Stimulated activated CD4-positive, alpha-beta T cell treated with anti-CD3 and anti-CD28 coated beads, TNF-alpha, amount 100 ng/mL, for 24 hours (primary cell): ENCODE measurements around the gene PPP1R3F.

ENCODE experiments used
- DNase-seq, 3 experiments: peaks; one replicate each; pipeline ENCODE4 v3.0.0-alpha.2; 2020; ENCODE audit warnings: low read depth in 3 of 3

The PPP1R3F gene

GRCh38 chrX:49249071-49249470, 20.5 kb upstream of the PPP1R3F start:
- no peak for DNase-seq

DNA sequence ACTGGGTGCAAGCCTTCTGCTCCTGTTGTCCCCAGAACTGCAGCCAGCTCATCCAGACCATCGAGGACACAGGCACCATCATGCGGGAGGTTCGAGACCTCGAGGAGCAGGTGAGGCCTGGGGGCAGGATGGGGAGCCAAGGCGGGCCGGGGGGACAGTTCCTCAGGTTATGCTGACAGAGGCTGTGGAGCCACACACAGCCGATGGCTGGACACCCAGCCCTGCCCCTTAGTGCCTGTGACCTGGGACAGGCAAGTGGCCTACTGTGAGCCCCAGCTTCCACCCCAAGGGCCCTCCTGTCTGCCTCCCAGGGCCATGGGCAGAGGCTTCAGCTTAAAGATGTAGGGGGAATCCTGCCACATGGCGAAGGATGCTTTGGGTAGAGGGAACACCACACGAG, 20.0 kb upstream of the PPP1R3F start:
- no peak for DNase-seq

GRCh38 chrX:49250066-49250465, 19.5 kb upstream of the PPP1R3F start:
- no peak for DNase-seq

DNA sequence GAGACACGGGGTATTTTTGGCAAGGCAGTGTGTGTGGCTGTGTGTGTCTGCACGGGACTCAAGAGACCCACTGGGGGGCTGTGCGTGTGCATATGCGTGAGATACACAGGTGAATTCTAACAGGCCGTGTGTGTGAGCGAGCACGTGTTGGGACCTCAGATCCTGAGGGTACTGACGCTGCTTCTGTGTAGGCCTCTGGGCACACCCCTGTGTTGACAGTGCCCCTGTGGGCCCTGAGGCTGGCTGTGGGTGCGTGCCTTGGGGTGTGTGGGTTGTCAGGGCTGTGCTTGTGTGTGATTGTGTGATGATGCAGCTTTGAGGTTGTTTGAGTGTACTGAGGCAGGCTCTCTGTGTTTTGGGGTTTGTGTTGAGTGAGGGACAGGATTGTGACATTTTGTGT, 19.0 kb upstream of the PPP1R3F start:
- DNase-seq: no peak

- no peak for DNase-seq
Observed at GRCh38 chrX:49251325-49251724, 18.3 kb upstream of the PPP1R3F start.

DNA sequence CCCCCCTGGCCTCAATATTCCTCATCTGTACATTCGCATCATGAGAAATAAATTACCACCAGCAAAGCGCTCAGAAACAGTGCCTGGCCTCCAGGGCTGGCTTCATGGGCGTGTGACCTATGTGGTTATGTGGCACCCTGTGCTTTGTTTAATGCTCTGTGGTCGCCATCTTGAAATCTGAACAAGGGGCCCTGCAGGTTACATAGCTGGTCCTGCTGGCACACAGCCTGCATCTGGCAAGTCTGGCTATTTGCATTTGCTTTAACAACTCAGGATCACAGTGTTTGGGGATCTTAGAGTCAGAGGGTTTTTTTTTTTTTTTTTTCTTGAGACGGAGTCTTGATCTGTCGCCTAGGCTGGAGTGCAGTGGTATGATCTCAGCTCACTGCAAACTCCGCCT, 15.0 kb upstream of the PPP1R3F start:
- no peak for DNase-seq

DNA sequence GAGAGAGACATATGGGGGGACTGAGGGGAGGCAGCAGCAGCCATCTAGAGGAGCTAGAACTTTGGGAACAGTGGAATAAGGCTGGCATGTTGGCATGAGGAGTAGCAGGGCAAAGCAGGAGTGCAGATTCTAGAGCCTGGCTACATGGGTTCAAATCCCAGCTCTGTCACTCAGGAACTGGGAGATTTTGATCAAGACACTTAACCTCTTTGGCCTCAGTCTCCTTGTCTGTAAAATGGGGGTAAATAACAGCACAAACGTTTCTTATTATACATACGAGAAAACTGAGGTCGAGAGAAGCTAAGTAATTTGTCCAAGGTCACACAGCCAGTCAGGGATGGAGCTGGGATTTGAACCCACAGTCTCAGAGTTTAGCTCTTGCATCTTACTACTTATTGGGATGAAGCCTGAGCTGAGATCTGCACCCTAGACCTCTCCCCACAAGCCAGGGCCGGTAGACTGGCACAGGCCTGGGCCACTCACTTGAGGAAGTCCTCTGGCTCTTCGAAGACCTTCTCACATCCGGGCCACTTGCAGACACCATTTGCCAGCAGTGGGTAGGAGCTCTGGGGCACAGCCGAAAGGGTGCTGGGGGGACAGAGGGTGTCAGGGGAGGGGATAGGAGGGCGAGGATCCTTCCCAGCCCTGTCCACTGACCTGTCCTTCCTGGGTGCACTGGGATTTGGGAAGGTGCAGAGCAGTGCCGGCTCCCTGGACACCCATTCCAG, 13.2 kb upstream of the PPP1R3F start:
- no peak for DNase-seq

- no peak for DNase-seq
Observed at GRCh38 chrX:49257074-49257790, 12.4 kb upstream of the PPP1R3F start.

GRCh38 chrX:49257846-49258748, 11.5 kb upstream of the PPP1R3F start:
- no peak for DNase-seq

DNA sequence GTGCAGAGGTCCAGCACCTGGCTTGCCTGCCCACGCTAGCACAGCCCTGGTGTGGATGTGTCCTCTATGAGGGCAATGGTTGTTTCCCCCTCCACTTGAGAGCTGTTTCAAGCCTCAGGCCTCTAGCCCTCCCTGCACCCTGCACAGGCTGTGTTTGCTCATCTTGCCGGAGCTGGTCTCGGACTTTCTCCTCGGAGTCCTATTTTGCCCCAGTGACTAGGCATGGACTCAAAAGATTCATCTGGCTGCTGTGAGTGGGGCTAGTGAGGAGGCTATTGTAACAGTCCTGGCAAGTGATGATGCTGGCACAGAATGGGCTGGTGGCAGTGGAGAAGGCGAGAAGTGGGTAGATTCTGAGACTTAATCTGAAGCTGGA, 10.9 kb upstream of the PPP1R3F start:
- no peak for DNase-seq

DNA sequence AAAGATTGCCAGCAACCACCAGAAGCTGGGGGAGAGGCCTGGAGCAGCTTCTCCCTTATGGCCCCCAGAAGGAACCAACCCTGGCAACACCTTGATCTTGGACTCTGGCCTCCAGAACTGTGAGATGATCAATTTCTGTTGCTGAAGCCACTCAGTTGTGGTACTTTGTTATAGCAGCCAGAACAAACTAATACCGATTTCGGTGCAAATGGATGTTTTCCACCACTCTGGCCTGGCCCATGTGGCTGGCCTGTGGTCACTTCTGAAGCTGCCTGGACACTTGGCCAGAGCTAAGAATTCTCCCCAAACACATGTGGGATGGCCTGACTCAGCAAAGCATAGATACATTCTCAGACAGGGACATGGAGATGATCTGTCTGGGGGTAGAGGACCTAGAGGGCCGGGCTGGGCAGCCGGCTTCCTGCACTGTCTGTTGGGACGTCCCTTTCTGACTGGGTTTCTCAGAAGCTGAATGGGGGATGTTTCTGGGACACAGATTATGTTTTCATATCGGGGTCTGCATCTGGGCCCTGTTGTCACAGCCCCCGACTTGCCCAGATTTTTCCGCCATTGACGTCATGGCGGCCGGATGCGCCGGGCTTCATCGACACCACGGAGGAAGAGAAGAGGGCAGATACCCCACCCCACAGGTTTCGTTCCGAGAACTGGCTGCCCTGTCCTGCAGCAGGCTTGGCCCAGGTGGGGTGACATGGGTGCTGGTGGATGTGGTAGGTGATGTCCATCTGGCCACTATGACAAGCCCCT, 9.2 kb upstream of the PPP1R3F start:
- no peak for DNase-seq

DNA sequence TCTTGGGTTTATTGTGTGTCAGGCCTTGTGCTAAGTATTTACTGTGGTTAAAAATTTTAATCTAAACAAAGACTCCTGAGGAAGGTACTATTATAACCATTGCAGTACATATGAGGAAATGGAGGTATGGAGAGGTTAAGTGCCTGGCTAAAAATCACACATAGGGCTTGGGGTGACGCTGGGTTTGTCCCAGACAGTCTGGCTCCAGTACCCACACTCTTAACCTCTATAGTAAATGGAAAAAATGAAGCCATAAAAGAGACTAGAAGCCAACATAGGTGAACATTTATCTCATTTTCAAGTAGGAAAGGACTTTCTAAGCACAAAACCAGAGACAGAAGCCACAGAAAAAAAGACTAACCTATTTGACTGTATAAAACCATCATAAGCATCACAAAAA, 7.0 kb upstream of the PPP1R3F start:
- DNase-seq: no peak

GRCh38 chrX:49263631-49264030, 6.0 kb upstream of the PPP1R3F start:
- DNase-seq: no peak

- no peak for DNase-seq
Observed at GRCh38 chrX:49264460-49264859, 5.1 kb upstream of the PPP1R3F start, which contains the start of gene FOXP3. TSS of gene FOXP3 (minus strand) at chrX:49264710. CDS start at chrX:49258505, 6,205 bp downstream.

DNA sequence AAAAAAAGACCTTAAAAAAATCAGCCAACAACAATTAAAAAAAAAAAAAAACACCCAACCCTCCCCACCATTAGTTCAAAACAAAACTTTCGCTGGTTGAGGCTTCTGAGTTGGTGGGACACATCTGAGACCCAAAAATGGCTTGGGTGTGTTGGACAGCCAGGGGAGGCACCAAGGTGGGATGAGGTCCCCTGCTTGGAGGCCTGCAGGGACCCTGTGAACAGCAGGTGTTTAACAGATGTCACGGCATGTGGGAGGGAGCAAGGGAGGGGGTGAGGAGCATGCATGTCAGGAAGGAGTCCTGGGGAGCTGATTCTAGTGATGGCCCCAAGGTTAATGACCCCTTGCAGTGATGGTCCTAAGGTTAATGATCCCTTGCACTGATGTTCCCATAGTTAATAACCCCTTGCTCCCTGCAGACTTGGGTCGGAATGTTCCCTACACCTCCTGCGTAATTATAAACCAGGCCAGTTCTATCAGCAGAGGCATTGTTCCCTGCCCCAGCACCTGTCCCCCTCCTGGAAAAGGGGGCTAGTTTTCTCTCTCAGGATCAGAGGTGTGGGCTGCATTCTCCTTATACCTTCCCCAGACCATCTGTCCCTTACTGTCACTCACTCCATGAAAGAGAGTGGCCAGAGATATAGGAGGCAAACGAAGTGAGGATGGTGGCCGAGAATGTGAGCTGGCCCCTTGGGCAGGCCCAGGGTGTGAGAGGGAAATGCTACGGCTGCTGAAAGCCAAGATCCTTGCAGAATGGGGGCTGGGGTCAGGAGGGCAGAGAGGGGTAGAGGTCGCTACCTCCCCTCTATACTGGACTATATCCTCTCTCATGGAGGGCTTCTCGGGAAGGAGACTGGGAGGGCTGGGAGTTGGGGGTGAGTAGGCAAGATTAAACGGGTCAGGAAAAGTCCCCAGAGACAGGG, 2.8 kb upstream of the PPP1R3F start:
- DNase-seq: no peak

- no peak for DNase-seq
Observed at GRCh38 chrX:49268702-49269009, 937 bp upstream of the PPP1R3F start.

GRCh38 chrX:49269010-49269766, 405 bp upstream of the PPP1R3F start:
- peak; percentile 84 to 93 (median 91) for DNase-seq

DNA sequence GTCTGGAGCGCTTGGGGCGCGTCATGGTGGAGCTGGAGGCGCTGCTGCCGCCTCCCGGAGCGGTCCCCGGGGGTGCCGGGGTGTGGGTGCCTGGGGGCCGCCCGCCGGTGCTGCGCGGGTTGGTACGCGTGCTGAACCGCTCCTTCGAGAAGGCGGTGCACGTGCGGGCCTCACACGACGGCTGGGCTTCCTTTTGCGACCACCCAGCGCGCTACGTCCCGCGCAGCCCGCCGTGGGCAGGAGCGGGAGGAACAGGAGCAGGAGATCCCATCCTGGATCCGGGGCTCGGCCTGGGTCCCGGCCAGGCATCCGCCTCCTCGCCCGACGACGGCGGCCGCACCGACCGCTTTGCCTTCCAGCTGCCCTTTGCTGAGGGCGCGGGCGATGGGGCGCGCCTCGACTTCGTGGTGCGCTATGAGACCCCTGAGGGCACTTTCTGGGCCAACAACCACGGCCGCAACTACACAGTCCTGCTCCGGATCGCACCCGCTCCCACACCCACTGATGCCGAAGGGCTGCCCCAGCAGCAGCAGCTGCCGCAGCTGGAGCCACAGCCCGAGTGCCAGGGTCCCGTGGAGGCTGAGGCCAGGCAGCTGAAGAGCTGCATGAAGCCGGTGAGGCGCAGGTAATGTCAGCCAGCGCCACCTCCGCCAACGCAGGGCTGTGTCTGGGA, 792 bp downstream of the PPP1R3F start:
- DNase-seq: no peak

DNA sequence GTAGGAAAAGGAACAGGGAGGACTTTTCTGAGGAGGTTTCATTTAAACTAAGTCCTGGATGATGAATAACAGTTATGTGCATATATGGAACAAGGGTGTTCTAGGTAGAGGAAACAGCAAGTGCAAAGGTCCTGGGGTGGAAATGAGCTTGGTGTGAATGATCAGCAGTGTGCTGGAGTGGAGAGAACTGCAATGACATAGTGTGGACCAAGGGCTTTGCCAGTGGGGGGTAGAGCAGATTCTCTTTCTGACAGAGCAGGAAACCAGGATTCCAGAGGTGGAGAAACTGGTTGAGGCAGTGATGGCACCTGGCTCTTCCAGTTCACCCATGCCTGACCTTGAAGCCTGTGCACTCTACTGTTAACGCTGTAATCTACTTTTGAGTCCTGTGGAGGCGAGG, 1.7 kb downstream of the PPP1R3F start:
- no peak for DNase-seq
